Gastrocnemius medialis (tissue), 4 donors: ENCODE measurements around the gene ENOX1. TPM values are rescaled to one million over a fixed set of nuclear protein-coding genes. Genes with fewer than 3 reads are reported as not detected.

Source experiments
- ATAC-seq, 2 donors: fragments of 150-250 bp; one replicate each; pipeline ENCODE4 v1.9.1; 2016
- DNase-seq, 2 donors: peaks; one replicate each; pipeline ENCODE4 v3.0.0-alpha.2; 2019
- H3K27ac ChIP-seq, 4 donors: fragments of 200-600 bp; sonication (generic); 1 replicate in 1 of 4; 2 replicates in 3 of 4; pipeline ENCODE4 v1.5.1; 2016 to 2018; ENCODE audit warnings: mild to moderate bottlenecking in 2 of 4, moderate library complexity in 1 of 4
- H3K27me3 ChIP-seq, 3 donors: fragments of 200-600 bp; sonication (generic) in 2 of 3; 1 replicate in 1 of 3; 2 replicates in 2 of 3; pipeline versions ENCODE4 v1.5.1 to v1.6.0; 2016 to 2019; ENCODE audit warnings: mild to moderate bottlenecking in 1 of 3, moderate library complexity in 1 of 3
- H3K36me3 ChIP-seq, 2 donors: fragments of 200-600 bp; sonication (generic) in 1 of 2; one replicate each; pipeline ENCODE4 v1.5.1; 2017 to 2018
- H3K4me1 ChIP-seq, 2 donors: fragments of 200-600 bp; sonication (generic) in 1 of 2; one replicate each; pipeline ENCODE4 v1.5.1; 2016 to 2017; ENCODE audit warnings: mild to moderate bottlenecking in 2 of 2
- H3K4me3 ChIP-seq, 4 donors: fragments of 200-600 bp; sonication (generic) in 3 of 4; 1 replicate in 1 of 4; 2 replicates in 3 of 4; pipeline ENCODE4 v1.5.1; 2016 to 2019; ENCODE audit warnings: mild to moderate bottlenecking in 2 of 4
- H3K9me3 ChIP-seq, 3 donors: fragments of 200-600 bp; sonication (generic) in 2 of 3; 1 replicate in 1 of 3; 2 replicates in 2 of 3; pipeline ENCODE4 v1.5.1; 2016 to 2019
- CTCF ChIP-seq, 5 experiments: fragments of 450-650 bp in 3 of 5; fragments of 200-600 bp in 2 of 5; sonication (generic) in 2 of 5; IDR thresholded peaks in 4 of 5; conservative IDR thresholded peaks in 1 of 5; 1 replicate in 4 of 5; 2 replicates in 1 of 5; pipeline ENCODE4 v1.5.1; 2016 to 2019; ENCODE audit warnings: antibody characterized with exemption in 5 of 5, mild to moderate bottlenecking in 3 of 5, moderate library complexity in 3 of 5
- POLR2A ChIP-seq, 2 donors: fragments of 450-650 bp; IDR thresholded peaks; one replicate each; pipeline ENCODE4 v1.6.1; 2017; ENCODE audit warnings: antibody characterized with exemption in 2 of 2, mild to moderate bottlenecking in 2 of 2, moderate library complexity in 2 of 2
- in situ Hi-C, 4 donors: fragments of 200-750 bp; cut with MboI; loops; one replicate each; pipeline versions ENCODE4 v1.15.0 to v1.8.0; 2017; ENCODE audit warnings: low sequenced_read_pairs in 4 of 4
- intact Hi-C: fragments of 100-400 bp; cut with DNase I; formaldehyde crosslinking; loops from one replicate; pipeline ENCODE4 v1.15.1; 2023; ENCODE audit warnings: low total_unique reads
- total RNA-seq, 4 donors: library from RNA; depleted of rRNA; stranded (reverse); fragments of >200 nt; gene quantifications; one replicate each; pipeline versions ENCODE4 v1.1.0 to v1.2.3, GENCODE V29; 2016

The ENOX1 gene
- total RNA-seq, 4 donors from 2014 or later: 0.46 to 3.5 (median 1.8) TPM

- in situ Hi-C loops: no loop called here
- no peak overlapping the region for H3K27ac ChIP-seq
- no peaks in the 10 kb centered on the region for H3K9me3 ChIP-seq
- peaks cover 0 to 3% of the 10 kb centered on the region in 2 donors for H3K4me1 ChIP-seq
- H3K4me3 ChIP-seq: no peak overlapping the region
- DNase-seq (no peak), ATAC-seq (no peak)
- TF ChIP-seq CTCF (IDR thresholded peaks at IDR 0.05 in 4 of 5, conservative IDR thresholded peaks at IDR 0.05 in 1 of 5): no peak
- TF ChIP-seq POLR2A (IDR thresholded peaks at IDR 0.05): no peak
- no peaks in the 10 kb centered on the region for H3K36me3 ChIP-seq
- H3K27me3 ChIP-seq: no peaks in the 10 kb centered on the region
- intact Hi-C loops: no loop called here
Measured at GRCh38 chr13:43669964-43670363, 116.8 kb downstream of the ENOX1 start.

- DNase-seq: no peak
- H3K9me3 ChIP-seq: no peaks in the 10 kb centered on the region
- TF ChIP-seq POLR2A (IDR thresholded peaks at IDR 0.05): no peak
- no peak for TF ChIP-seq CTCF (IDR thresholded peaks at IDR 0.05 in 4 of 5, conservative IDR thresholded peaks at IDR 0.05 in 1 of 5)
- no peak overlapping the region for H3K4me3 ChIP-seq
- no peaks in the 10 kb centered on the region for H3K27me3 ChIP-seq
- H3K27ac ChIP-seq: no peak overlapping the region
- no peak for ATAC-seq
- peaks cover 2 to 3% of the 10 kb centered on the region in 2 donors for H3K4me1 ChIP-seq
- intact Hi-C loops: no loop called here
- no peaks in the 10 kb centered on the region for H3K36me3 ChIP-seq
- in situ Hi-C loops: no loop called here
Measured at GRCh38 chr13:43669101-43669500, 117.7 kb downstream of the ENOX1 start.

- intact Hi-C loops: no loop called here
- TF ChIP-seq POLR2A (IDR thresholded peaks at IDR 0.05): no peak
- TF ChIP-seq CTCF (IDR thresholded peaks at IDR 0.05 in 4 of 5, conservative IDR thresholded peaks at IDR 0.05 in 1 of 5): no peak
- Histone ChIP-seq H3K9me3 (no peaks in the 10 kb centered on the region), H3K4me3 (no peak overlapping the region), H3K27me3 (no peaks in the 10 kb centered on the region), H3K27ac (no peak overlapping the region), H3K36me3 (no peaks in the 10 kb centered on the region), H3K4me1 (peaks cover 3 to 12% of the 10 kb centered on the region in 2 donors)
- ATAC-seq: no peak
- in situ Hi-C loops: no loop called here
- no peak for DNase-seq
Measured at GRCh38 chr13:43666403-43666802, 120.4 kb downstream of the ENOX1 start.

- in situ Hi-C loops: no loop called here
- Histone ChIP-seq H3K4me3 (no peak overlapping the region), H3K9me3 (no peaks in the 10 kb centered on the region), H3K27ac (no peak overlapping the region), H3K27me3 (no peaks in the 10 kb centered on the region), H3K36me3 (no peaks in the 10 kb centered on the region), H3K4me1 (peaks cover 3 to 12% of the 10 kb centered on the region in 2 donors)
- intact Hi-C loops: no loop called here
- DNase-seq (no peak), ATAC-seq (no peak)
- TF ChIP-seq POLR2A (IDR thresholded peaks at IDR 0.05): no peak
- no peak for TF ChIP-seq CTCF (IDR thresholded peaks at IDR 0.05 in 4 of 5, conservative IDR thresholded peaks at IDR 0.05 in 1 of 5)
Measured at GRCh38 chr13:43665388-43665787, 121.4 kb downstream of the ENOX1 start.

GRCh38 chr13:43664700-43665191, 122.0 kb downstream of the ENOX1 start:
- no peaks in the 10 kb centered on the region for H3K9me3 ChIP-seq
- intact Hi-C loops: no loop called here
- no peaks in the 10 kb centered on the region for H3K27me3 ChIP-seq
- in situ Hi-C loops: no loop called here
- no peak overlapping the region for H3K27ac ChIP-seq
- H3K36me3 ChIP-seq: no peaks in the 10 kb centered on the region
- H3K4me3 ChIP-seq: no peak overlapping the region
- H3K4me1 ChIP-seq: peaks cover 3 to 12% of the 10 kb centered on the region in 2 donors
- ATAC-seq (no peak), DNase-seq (no peak)
- TF ChIP-seq POLR2A (IDR thresholded peaks at IDR 0.05) (no peak), CTCF (IDR thresholded peaks at IDR 0.05 in 4 of 5, conservative IDR thresholded peaks at IDR 0.05 in 1 of 5) (no peak)
